GM12892 (cell line): ENCODE data around the gene BNIP3.

Source experiments
- POLR2A ChIP-seq: IDR thresholded peaks from 2 replicates; pipeline ENCODE4 v1.6.1; 2011; ENCODE audit warnings: low read depth, low read length, control low read depth
- POLR2AphosphoS5 ChIP-seq: IDR thresholded peaks from 2 replicates; pipeline ENCODE4 v1.6.1; 2011; ENCODE audit warnings: low read depth, low read length, control low read depth
- TAF1 ChIP-seq: IDR thresholded peaks from 2 replicates; pipeline ENCODE4 v1.6.1; 2011; ENCODE audit warnings: low read depth, mild to moderate bottlenecking, control low read depth, low read length, borderline replicate concordance

GRCh38 chr10:131975796-131976195 lies 5.9 kb downstream of the BNIP3 start:
- TF ChIP-seq POLR2A (no peak), POLR2AphosphoS5 (no peak), TAF1 (no peak)
